ENCODE measurements around the gene TAS1R3.

Gene TAS1R3

DNA sequence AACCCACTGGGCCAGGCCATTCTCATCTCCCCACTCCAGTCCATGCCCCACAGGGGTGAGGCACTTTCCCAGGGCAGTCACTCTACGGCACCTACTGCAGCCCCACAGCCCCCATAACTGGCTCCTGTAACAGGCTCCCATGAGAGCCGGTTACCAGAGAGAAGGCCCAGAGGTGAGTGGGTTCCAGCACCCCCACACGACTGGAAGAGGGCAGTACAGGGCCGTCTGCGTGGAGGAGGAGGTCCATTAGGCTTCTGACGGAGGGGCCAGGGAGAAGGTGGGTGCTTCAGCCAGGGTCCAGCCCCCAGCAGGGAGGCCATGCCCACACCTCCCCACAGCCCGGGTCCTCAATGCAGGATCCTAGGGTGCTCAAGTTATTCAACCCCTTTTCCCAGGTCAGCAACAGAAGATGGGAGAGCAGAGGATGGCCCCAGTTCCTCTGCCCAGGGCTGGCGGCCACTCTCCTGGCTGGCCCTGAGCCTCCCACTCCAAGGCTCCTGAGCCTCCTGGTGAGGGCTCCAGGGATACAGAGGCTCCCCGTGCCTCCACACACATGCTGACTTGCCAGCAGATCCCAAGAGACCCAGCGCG lies 24.9 kb upstream of the TAS1R3 start:
- H3K27me3 ChIP-seq (ENCODE audit: control insufficient read depth, insufficient read depth, low read length), result no peaks in the 10 kb centered on the region; the same call in 1 of the 2 replicates
- no peak overlapping the region for H3K9ac ChIP-seq (ENCODE audit: low read length)
- peaks cover 49% of the 10 kb centered on the region for H3K4me1 ChIP-seq (ENCODE audit: control insufficient read depth, insufficient read depth, low read length)
- no peak overlapping the region for H3K27ac ChIP-seq (ENCODE audit: low read depth, low read length)
- peaks cover 14% of the 10 kb centered on the region for H3K36me3 ChIP-seq (ENCODE audit: control insufficient read depth, insufficient read depth, low read length)
- no peaks in the 10 kb centered on the region for H3K9me3 ChIP-seq (ENCODE audit: control insufficient read depth, insufficient read depth, low read depth, low read length)
- peak overlapping the region; percentile 89 for H3K4me3 ChIP-seq (ENCODE audit: low read depth, low read length)

DNA sequence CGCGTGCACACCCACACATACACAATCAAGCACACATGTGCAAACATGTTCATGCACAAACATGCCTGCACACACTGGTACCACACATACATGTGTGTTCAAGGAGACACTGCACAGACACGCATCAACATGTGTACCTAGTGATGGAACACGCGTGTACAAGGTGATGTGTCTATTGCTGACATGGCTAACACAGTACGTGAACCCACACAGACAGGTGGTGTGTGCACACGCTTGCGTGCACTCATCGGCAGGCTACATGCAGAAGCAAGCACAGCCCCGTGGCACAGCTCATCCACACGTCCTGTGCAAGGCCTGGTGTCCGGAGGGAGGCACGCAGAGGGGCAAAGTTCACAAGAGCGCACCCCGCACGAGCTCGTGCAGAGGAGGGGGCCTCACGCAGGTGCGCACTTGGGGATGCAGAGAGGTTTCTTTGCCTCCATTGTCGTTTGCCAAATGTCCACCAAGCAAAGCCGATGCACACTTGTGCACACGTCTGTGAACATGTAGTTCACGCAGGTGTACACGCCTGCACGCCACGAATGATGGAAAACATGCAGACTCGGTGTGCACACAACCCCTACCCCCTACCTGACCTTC lies 24.3 kb upstream of the TAS1R3 start:
- Histone ChIP-seq H3K27ac (ENCODE audit: low read depth, low read length) (no peak overlapping the region), H3K4me3 (ENCODE audit: low read depth, low read length) (peak overlapping the region; percentile 89), H3K4me1 (ENCODE audit: control insufficient read depth, insufficient read depth, low read length) (peaks cover 49% of the 10 kb centered on the region), H3K36me3 (ENCODE audit: control insufficient read depth, insufficient read depth, low read length) (peaks cover 20% of the 10 kb centered on the region), H3K9ac (ENCODE audit: low read length) (peak overlapping the region; percentile 85), H3K27me3 (ENCODE audit: control insufficient read depth, insufficient read depth, low read length) (no peaks in the 10 kb centered on the region; the same call in 1 of the 2 replicates), H3K9me3 (ENCODE audit: control insufficient read depth, insufficient read depth, low read depth, low read length) (no peaks in the 10 kb centered on the region)

DNA sequence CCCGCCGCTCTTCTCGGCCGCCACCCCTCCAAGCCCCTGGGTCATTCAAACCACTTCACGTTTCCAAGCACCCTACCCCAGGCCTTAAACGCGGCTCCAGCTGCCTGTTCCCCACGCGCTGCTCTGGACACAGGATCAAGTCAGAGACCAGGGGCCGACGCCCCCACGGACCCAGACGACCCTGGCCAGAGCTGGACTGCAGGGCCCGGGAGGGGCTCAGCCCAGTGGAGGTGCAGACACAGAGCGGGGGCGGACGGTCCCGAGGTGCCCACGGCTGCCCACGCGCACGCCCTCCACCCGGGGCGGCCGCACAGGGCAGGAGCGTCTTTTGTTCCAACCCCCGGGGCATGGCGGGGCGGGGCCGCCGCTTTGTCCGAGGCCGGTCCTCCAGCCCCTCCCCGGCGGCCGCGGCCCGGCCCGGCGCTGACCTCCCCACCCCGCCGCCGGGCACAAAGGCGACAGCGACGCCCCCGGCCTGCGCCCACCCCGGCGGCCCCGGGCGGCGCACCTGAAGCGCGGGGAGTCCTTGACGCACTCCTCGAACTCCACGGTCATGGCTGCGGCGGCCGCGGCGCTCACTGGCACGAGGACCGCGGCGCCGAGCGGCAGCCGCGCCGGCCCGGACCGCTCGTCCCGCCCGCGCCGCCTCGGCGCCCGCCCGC lies 23.7 kb upstream of the TAS1R3 start:
- Histone ChIP-seq H3K9ac (ENCODE audit: low read length) (peak overlapping the region; percentile 85), H3K27ac (ENCODE audit: low read depth, low read length) (no peak overlapping the region; the same call in 1 of the 2 replicates), H3K4me3 (ENCODE audit: low read depth, low read length) (peak overlapping the region; percentile 89), H3K27me3 (ENCODE audit: control insufficient read depth, insufficient read depth, low read length) (no peaks in the 10 kb centered on the region; the same call in 1 of the 2 replicates), H3K4me1 (ENCODE audit: control insufficient read depth, insufficient read depth, low read length) (peaks cover 49% of the 10 kb centered on the region), H3K36me3 (ENCODE audit: control insufficient read depth, insufficient read depth, low read length) (peaks cover 26% of the 10 kb centered on the region), H3K9me3 (ENCODE audit: control insufficient read depth, insufficient read depth, low read depth, low read length) (no peaks in the 10 kb centered on the region)

DNA sequence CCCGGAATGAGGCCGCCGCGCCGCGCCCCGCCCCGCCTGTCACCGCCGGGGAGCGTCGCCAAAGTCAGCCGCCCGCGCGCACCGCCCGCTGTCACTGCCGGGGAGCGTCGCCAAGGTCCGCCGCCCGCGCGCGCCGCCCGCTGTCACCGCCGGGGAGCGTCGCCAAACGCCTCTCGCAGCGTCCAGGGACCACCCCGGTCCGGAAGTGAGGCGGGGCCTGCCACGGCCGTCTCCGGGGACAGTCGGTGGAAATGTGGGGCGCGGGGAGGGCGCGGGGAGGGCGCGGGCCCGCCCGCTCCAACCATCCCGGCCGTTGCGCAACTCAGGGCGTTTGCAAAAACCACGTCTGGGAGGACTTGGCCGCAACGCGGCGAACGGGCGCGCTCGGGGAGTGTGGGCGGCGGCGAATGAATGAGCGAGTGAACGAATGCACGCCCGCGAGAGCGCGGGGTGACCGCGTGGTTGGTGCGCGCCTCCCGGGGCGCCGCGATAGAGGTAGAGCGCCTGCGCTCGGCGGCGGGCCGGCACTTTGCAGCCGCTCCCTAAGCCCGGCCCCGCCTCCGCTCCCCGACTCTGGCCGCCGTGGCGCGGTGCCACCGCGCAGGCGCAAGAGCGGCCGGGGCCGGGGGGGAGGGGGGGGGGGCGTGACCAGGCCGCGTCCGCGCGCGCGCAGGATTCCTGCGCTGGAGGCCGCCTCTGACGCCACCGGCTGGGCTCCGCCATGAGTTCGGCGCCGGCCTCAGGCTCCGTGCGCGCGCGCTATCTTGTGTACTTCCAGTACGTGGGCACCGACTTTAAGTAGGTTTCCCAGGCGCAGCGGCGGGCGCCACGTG lies 22.9 kb upstream of the TAS1R3 start, which contains the start of the genes ACAP3 and PUSL1:
ACAP3 (minus strand) TSS at position 8 of the 833 bp plus-strand sequence. CDS start 115 bp downstream, outside the sequence.
PUSL1 (plus strand) TSS at position 675 of the 833 bp plus-strand sequence; CDS start at position 722, 47 bp downstream.
- H3K27me3 ChIP-seq (ENCODE audit: control insufficient read depth, insufficient read depth, low read length), result no peaks in the 10 kb centered on the region; the same call in 1 of the 2 replicates

DNA sequence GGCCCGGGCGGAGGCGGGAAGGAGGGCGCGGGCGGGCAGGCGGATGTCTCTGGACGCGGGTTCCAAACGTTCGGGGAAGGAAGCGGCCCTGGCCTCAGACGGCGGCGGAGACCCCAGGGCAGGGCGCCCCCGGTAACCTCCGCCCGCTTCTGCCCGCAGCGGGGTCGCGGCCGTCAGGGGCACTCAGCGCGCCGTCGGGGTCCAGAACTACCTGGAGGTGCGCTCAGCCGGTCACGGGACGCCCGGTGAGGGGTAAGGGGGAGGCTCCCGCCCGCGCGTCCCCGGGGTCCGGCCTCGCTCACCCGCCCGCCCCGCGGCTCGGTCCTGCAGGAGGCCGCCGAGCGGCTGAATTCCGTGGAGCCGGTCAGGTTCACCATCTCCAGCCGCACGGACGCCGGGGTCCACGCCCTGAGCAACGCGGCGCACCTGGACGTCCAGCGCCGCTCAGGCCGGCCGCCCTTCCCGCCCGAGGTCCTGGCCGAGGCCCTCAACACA lies 22.3 kb upstream of the TAS1R3 start:
- Histone ChIP-seq H3K9ac (ENCODE audit: low read length) (peak overlapping the region; percentile 83), H3K9me3 (ENCODE audit: control insufficient read depth, insufficient read depth, low read depth, low read length) (no peaks in the 10 kb centered on the region), H3K36me3 (ENCODE audit: control insufficient read depth, insufficient read depth, low read length) (peaks cover 40% of the 10 kb centered on the region), H3K27me3 (ENCODE audit: control insufficient read depth, insufficient read depth, low read length) (no peaks in the 10 kb centered on the region; the same call in 1 of the 2 replicates), H3K4me1 (ENCODE audit: control insufficient read depth, insufficient read depth, low read length) (peaks cover 44% of the 10 kb centered on the region), H3K27ac (ENCODE audit: low read depth, low read length) (peak overlapping the region; percentile 54; the same call in 1 of the 2 replicates), H3K4me3 (ENCODE audit: low read depth, low read length) (peak overlapping the region; percentile 89)

More for the DNA sequence above, 22.9 kb upstream of the TAS1R3 start, which contains the start of the genes ACAP3 and PUSL1:
- H3K4me1 ChIP-seq (ENCODE audit: control insufficient read depth, insufficient read depth, low read length), result peaks cover 45% of the 10 kb centered on the region
- H3K9me3 ChIP-seq (ENCODE audit: control insufficient read depth, insufficient read depth, low read depth, low read length), result no peaks in the 10 kb centered on the region
- peak within 1 kb of the TSS; percentile 85 for H3K9ac ChIP-seq (ENCODE audit: low read length)
- H3K4me3 ChIP-seq (ENCODE audit: low read depth, low read length), result peak within 1 kb of the TSS; percentile 89
- peak within 1 kb of the TSS; percentile 94; the same call in 1 of the 2 replicates for H3K27ac ChIP-seq (ENCODE audit: low read depth, low read length)
- H3K36me3 ChIP-seq (ENCODE audit: control insufficient read depth, insufficient read depth, low read length), result peaks cover 33% of the 10 kb centered on the region

DNA sequence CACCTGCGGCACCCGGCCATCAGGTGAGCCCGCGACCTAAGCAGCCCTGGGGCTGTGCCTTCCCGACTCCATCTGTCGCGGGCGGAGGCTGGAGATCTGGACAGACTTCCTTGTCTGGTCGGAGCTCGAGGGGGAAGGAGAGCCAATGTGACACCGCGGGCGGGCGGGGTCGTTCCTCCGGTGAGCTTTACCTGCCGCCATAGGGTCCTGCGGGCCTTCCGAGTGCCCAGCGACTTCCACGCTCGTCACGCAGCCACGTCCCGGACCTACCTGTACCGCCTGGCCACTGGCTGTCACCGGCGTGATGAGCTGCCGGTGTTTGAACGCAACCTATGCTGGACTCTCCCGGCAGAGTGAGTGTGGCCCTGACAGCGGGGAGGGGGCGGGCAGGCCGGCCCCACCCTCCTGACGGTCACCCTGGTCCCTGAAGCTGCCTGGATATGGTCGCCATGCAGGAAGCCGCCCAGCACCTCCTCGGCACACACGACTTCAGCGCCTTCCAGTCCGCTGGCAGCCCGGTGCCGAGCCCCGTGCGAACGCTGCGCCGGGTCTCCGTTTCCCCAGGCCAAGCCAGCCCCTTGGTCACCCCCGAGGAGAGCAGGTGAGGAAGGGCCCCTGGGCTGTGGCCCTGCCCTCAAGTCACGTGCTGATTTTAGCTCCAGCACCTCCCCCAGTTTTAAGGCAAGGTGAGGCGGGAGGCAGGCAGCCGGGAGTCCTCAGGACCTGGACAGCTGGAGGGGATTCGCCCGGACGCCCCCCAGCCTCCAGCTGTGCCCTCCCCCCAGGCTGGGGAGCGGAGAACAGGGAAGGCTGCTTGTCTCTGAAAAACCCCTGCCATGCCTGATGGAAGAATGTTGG lies 21.6 kb upstream of the TAS1R3 start:
- H3K27me3 ChIP-seq (ENCODE audit: control insufficient read depth, insufficient read depth, low read length), result no peaks in the 10 kb centered on the region; the same call in 1 of the 2 replicates
- H3K9me3 ChIP-seq (ENCODE audit: control insufficient read depth, insufficient read depth, low read depth, low read length), result no peaks in the 10 kb centered on the region
- H3K36me3 ChIP-seq (ENCODE audit: control insufficient read depth, insufficient read depth, low read length), result peaks cover 47% of the 10 kb centered on the region
- H3K4me3 ChIP-seq (ENCODE audit: low read depth, low read length), result peak overlapping the region; percentile 89
- peak overlapping the region; percentile 54; the same call in 1 of the 2 replicates for H3K27ac ChIP-seq (ENCODE audit: low read depth, low read length)
- peak overlapping the region; percentile 83 for H3K9ac ChIP-seq (ENCODE audit: low read length)
- peaks cover 38% of the 10 kb centered on the region for H3K4me1 ChIP-seq (ENCODE audit: control insufficient read depth, insufficient read depth, low read length)

DNA sequence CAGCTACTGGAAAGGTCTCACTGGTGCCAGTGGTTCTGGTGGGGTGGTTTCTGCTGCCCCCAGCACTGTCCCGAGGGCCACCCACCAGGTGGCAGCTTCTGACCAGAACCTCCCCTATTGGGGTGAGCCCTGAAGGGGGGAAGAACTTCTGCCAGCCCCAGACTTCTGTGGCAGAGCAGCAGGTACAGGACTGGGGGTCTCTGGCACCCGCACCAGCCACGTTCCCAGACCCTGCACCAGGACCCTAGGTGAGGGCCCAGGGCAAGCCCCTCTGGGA lies 21.0 kb upstream of the TAS1R3 start:
- H3K4me3 ChIP-seq (ENCODE audit: low read depth, low read length), result peak overlapping the region; percentile 89
- peaks cover 36% of the 10 kb centered on the region for H3K4me1 ChIP-seq (ENCODE audit: control insufficient read depth, insufficient read depth, low read length)
- H3K9ac ChIP-seq (ENCODE audit: low read length), result no peak overlapping the region
- no peaks in the 10 kb centered on the region for H3K9me3 ChIP-seq (ENCODE audit: control insufficient read depth, insufficient read depth, low read depth, low read length)
- no peak overlapping the region for H3K27ac ChIP-seq (ENCODE audit: low read depth, low read length)
- H3K27me3 ChIP-seq (ENCODE audit: control insufficient read depth, insufficient read depth, low read length), result no peaks in the 10 kb centered on the region; the same call in 1 of the 2 replicates
- peaks cover 52% of the 10 kb centered on the region for H3K36me3 ChIP-seq (ENCODE audit: control insufficient read depth, insufficient read depth, low read length)

DNA sequence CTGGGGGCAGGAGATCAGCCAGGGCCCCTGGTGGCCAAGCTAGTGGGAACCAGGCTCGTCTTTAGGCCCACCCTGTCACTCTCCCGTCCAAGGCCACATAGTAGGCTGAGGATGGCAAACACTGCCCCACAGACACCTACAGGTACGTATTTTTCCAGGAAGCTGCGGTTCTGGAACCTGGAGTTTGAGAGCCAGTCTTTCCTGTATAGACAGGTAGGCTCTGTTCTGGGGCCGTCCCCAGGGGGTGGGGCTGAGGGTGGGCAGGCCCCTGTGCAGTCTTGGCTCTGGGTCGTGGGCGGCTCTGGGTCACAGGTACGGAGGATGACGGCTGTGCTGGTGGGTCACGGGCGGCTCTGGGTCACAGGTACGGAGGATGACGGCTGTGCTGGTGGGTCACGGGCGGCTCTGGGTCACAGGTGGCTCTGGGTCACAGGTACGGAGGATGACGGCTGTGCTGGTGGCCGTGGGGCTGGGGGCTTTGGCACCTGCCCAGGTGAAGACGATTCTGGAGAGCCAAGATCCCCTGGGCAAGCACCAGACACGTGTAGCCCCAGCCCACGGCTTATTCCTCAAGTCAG lies 20.5 kb upstream of the TAS1R3 start:
- Histone ChIP-seq H3K27ac (ENCODE audit: low read depth, low read length) (no peak overlapping the region), H3K4me1 (ENCODE audit: control insufficient read depth, insufficient read depth, low read length) (peaks cover 35% of the 10 kb centered on the region), H3K9me3 (ENCODE audit: control insufficient read depth, insufficient read depth, low read depth, low read length) (no peaks in the 10 kb centered on the region), H3K36me3 (ENCODE audit: control insufficient read depth, insufficient read depth, low read length) (peaks cover 55% of the 10 kb centered on the region), H3K9ac (ENCODE audit: low read length) (no peak overlapping the region), H3K4me3 (ENCODE audit: low read depth, low read length) (no peak overlapping the region), H3K27me3 (ENCODE audit: control insufficient read depth, insufficient read depth, low read length) (no peaks in the 10 kb centered on the region; the same call in 1 of the 2 replicates)

DNA sequence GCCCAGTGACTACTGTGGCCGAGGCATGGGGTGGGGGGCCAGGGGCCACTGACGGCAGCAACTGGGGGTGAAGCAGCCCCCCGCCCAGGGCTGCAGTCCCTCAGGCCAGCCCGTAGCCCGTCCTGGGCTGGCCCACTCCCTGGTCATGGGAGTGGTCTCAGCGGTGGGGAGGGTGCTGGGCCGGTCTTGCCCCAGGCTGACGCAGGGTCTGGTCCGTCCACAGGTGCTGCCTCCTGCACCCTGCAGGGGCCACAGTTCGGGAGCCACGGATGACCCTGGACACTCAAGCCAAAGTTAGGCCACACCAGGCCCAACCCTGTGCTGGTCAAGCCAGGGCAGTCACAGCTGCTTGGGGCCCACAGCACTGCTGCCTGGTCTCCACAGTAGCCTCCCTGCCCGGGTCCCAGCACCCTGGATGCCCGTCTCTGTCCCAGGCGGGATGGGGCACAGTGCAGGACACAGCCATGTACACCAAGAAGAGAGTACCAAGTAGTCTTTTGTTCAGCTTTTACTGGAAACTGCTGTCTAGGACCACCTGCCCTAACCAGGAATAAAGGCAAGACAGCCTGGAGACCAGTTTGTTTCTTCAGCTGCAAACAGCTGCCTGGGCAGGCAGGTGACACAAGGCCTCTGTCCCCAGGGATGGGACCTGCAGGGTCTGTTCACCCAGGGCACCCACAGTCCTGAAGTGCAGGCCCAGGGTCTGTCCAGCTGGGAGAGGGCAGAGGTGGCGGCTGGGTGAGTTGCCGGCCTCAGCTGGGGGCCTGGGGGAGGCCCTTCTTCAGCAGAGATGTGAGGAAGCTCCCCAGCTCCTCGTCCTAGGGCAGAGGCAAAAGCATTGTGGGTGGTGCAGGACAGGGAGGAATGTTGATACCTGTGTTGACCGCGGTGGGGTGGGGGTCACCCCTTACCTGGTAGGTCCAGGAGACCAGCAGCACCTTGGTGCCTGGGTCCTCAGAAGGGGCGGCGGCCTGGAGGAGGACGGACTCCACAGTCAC lies 19.7 kb upstream of the TAS1R3 start:
- Histone ChIP-seq H3K36me3 (ENCODE audit: control insufficient read depth, insufficient read depth, low read length) (peaks cover 55% of the 10 kb centered on the region), H3K27me3 (ENCODE audit: control insufficient read depth, insufficient read depth, low read length) (no peaks in the 10 kb centered on the region; the same call in 1 of the 2 replicates), H3K4me1 (ENCODE audit: control insufficient read depth, insufficient read depth, low read length) (peaks cover 34% of the 10 kb centered on the region), H3K4me3 (ENCODE audit: low read depth, low read length) (no peak overlapping the region), H3K27ac (ENCODE audit: low read depth, low read length) (no peak overlapping the region), H3K9ac (ENCODE audit: low read length) (no peak overlapping the region), H3K9me3 (ENCODE audit: control insufficient read depth, insufficient read depth, low read depth, low read length) (no peaks in the 10 kb centered on the region)

Measured in HUES6 (cell line).